Hepatocyte (in vitro differentiated cells): ENCODE results near the gene RAB11FIP5. TPM values are rescaled to one million over a fixed set of nuclear protein-coding genes. Genes with fewer than 3 reads are reported as not detected.

Source experiments
- DNase-seq: peaks from one replicate; pipeline ENCODE4 v3.0.0-alpha.2; 2016; ENCODE audit warnings: low spot score
- H2AFZ ChIP-seq: fragments of 200-600 bp; sonication (generic); 2 replicates; pipeline ENCODE4 v1.6.0; 2016; ENCODE audit warnings: antibody characterized with exemption, mild to moderate bottlenecking
- H3K27ac ChIP-seq: fragments of 200-600 bp; sonication (generic); 2 replicates; pipeline ENCODE4 v1.5.1; 2016; ENCODE audit warnings: mild to moderate bottlenecking
- H3K27me3 ChIP-seq: fragments of 200-600 bp; sonication (generic); 2 replicates; pipeline ENCODE4 v1.6.1; 2016
- H3K36me3 ChIP-seq: fragments of 200-600 bp; sonication (generic); replicated peaks from 2 replicates; pipeline ENCODE4 v1.5.1; 2016; ENCODE audit warnings: low read depth; ENCODE audit not compliant: insufficient read depth
- H3K4me1 ChIP-seq: fragments of 200-600 bp; sonication (generic); 2 replicates; pipeline ENCODE4 v1.5.1; 2016; ENCODE audit warnings: mild to moderate bottlenecking, moderate library complexity; ENCODE audit not compliant: insufficient read depth
- H3K4me2 ChIP-seq: fragments of 200-600 bp; sonication (generic); 2 replicates; pipeline ENCODE4 v1.6.0; 2016
- H3K4me3 ChIP-seq: fragments of 200-600 bp; sonication (generic); 2 replicates; pipeline ENCODE4 v1.5.1; 2016; ENCODE audit warnings: mild to moderate bottlenecking
- H3K79me2 ChIP-seq: fragments of 200-600 bp; sonication (generic); 2 replicates; pipeline ENCODE4 v1.6.0; 2017; ENCODE audit warnings: mild to moderate bottlenecking
- H3K9me2 ChIP-seq: fragments of 200-600 bp; sonication (generic); replicated peaks from 2 replicates; pipeline ENCODE4 v1.6.0; 2017; ENCODE audit warnings: mild to moderate bottlenecking; ENCODE audit not compliant: insufficient read depth
- H3K9me3 ChIP-seq: fragments of 200-600 bp; sonication (generic); 2 replicates; pipeline ENCODE4 v1.5.1; 2016; ENCODE audit warnings: low read depth, mild to moderate bottlenecking
- H4K20me1 ChIP-seq: fragments of 200-600 bp; sonication (generic); 2 replicates; pipeline ENCODE4 v1.6.0; 2016; ENCODE audit warnings: mild to moderate bottlenecking; ENCODE audit not compliant: insufficient read depth, poor library complexity, severe bottlenecking
- CTCF ChIP-seq: fragments of 200-600 bp; sonication (generic); IDR thresholded peaks from 2 replicates; pipeline ENCODE4 v1.5.1; 2016; ENCODE audit warnings: antibody characterized with exemption, mild to moderate bottlenecking; ENCODE audit not compliant: poor library complexity
- EZH2 ChIP-seq: fragments of 200-600 bp; sonication (generic); IDR thresholded peaks from 2 replicates; pipeline ENCODE4 v1.6.1; 2016; ENCODE audit warnings: antibody characterized with exemption, mild to moderate bottlenecking, borderline replicate concordance
- EZH2phosphoT487 ChIP-seq: fragments of 200-600 bp; sonication (generic); IDR thresholded peaks from one replicate; pipeline ENCODE4 v1.6.1; 2018; ENCODE audit warnings: antibody characterized with exemption, mild to moderate bottlenecking, low read depth, moderate library complexity; ENCODE audit not compliant: unreplicated experiment, severe bottlenecking
- WGBS: methylation state at CpG from one replicate; pipeline ENCODE4 v1.1.6; 2016; ENCODE audit warnings: low lambda C conversion rate; ENCODE audit errors: missing lambda C conversion rate; 5-methylcytosine and 5-hydroxymethylcytosine counted together
- polyA plus RNA-seq: library from polyadenylated mRNA; unstranded; fragments of >200 nt; fragmentation: Nextera tagmentation; extraction: Ambion mirVana; gene quantifications from 2 replicates; pipeline ENCODE4 v1.2.1, GENCODE V29; 2016
- total RNA-seq: library from RNA; depleted of rRNA; stranded (reverse); fragments of >200 nt; gene quantifications from 2 replicates; pipeline ENCODE4 v1.2.3, GENCODE V29; 2014

The RAB11FIP5 gene
- total and polyA plus RNA-seq, 2 experiments from 2014 or later, result 33.5 to 33.7 TPM

- Histone ChIP-seq H4K20me1 (peaks cover 33% of the 10 kb centered on the region), H3K27ac (no peak overlapping the region), H3K79me2 (peaks cover 65% of the 10 kb centered on the region), H3K9me3 (no peaks in the 10 kb centered on the region), H3K4me1 (peaks cover 23% of the 10 kb centered on the region), H3K9me2 (no peaks in the 10 kb centered on the region), H2AFZ (no peak overlapping the region), H3K36me3 (no peaks in the 10 kb centered on the region), H3K27me3 (no peaks in the 10 kb centered on the region), H3K4me2 (peak overlapping the region; percentile 50), H3K4me3 (no peak overlapping the region)
- WGBS, result 88% methylated on average over 3 of the region's 3 CpGs
- TF ChIP-seq EZH2phosphoT487, result no peak
- TF ChIP-seq EZH2, result no peak
- TF ChIP-seq CTCF, result no peak
- no peak for DNase-seq
Observed at GRCh38 chr2:73084971-73085370, 27.8 kb downstream of the RAB11FIP5 start.

GRCh38 chr2:73083886-73084800 lies 28.6 kb downstream of the RAB11FIP5 start:
- no peak overlapping the region for H3K4me2 ChIP-seq
- WGBS, result 83% methylated on average over 7 of the region's 7 CpGs
- no peak for DNase-seq
- peaks cover 63% of the 10 kb centered on the region for H3K79me2 ChIP-seq
- no peak overlapping the region for H3K27ac ChIP-seq
- no peak overlapping the region for H3K4me3 ChIP-seq
- no peaks in the 10 kb centered on the region for H3K27me3 ChIP-seq
- H3K36me3 ChIP-seq, result no peaks in the 10 kb centered on the region
- H4K20me1 ChIP-seq, result peaks cover 33% of the 10 kb centered on the region
- peaks cover 17% of the 10 kb centered on the region for H3K4me1 ChIP-seq
- TF ChIP-seq CTCF, result no peak
- no peak for TF ChIP-seq EZH2phosphoT487
- TF ChIP-seq EZH2, result no peak
- H3K9me2 ChIP-seq, result no peaks in the 10 kb centered on the region
- H2AFZ ChIP-seq, result no peak overlapping the region
- no peaks in the 10 kb centered on the region for H3K9me3 ChIP-seq

DNA sequence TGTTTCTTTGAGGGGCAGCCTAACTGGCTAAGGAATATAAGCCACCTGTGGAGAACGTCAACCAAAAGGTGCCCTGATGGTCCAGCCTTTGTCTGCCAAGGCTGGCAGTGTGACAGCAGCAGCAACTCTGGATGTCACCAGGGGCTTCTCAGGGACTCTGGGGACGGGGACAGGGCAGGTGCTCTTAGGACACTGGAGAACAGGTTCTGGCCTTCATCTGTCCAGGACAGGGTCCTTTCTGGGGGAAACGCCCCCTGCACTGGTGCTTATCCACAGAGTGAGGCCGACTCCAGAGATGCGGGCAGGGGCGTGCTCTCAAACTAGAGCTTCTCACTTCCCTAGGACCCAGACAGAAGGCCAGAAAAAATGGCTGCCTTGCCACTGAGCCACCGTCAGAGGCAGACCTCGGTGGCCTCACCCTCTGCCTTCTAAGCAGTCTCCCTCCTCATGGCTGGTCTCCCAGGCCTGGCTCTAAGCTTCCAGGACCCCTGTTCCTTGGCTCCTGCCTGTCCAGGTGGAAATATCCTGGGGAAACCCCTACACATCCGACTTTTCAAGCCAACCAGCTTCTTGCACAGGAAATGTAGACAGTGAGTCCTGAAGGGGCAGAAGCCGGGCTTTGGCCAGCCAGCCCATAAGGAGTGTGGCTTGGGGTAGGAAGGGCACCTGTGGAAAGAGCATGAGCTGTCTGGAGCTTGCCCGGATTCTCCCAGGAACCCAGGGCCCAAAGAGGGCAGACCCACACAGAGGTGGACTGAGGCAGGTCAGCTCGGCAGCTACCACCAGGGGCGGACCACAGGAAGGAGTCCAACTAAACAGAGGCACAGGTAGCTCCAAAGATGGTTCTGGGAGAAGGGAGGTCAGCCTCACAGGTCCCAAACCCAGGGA lies 30.0 kb downstream of the RAB11FIP5 start:
- no peak for TF ChIP-seq EZH2phosphoT487
- no peak for TF ChIP-seq CTCF
- TF ChIP-seq EZH2, result no peak
- H2AFZ ChIP-seq, result no peak overlapping the region
- H3K27me3 ChIP-seq, result no peaks in the 10 kb centered on the region
- peaks cover 33% of the 10 kb centered on the region for H4K20me1 ChIP-seq
- DNase-seq, result no peak
- no peak overlapping the region for H3K4me3 ChIP-seq
- H3K9me3 ChIP-seq, result no peaks in the 10 kb centered on the region
- peaks cover 50% of the 10 kb centered on the region for H3K79me2 ChIP-seq
- H3K27ac ChIP-seq, result no peak overlapping the region
- H3K4me2 ChIP-seq, result no peak overlapping the region
- no peaks in the 10 kb centered on the region for H3K36me3 ChIP-seq
- H3K9me2 ChIP-seq, result no peaks in the 10 kb centered on the region
- WGBS, result 93% methylated on average over 13 of the region's 13 CpGs
- H3K4me1 ChIP-seq, result peaks cover 5% of the 10 kb centered on the region
